GM12875 (cell line): ENCODE measurements around the gene TPRA1.

ENCODE experiments used
- H3K4me3 ChIP-seq: one replicate; pipeline ENCODE4 v1.5.1; 2011; ENCODE audit warnings: low read depth, low read length, control low read depth
- TF ChIP-seq, protein P1 (sequence below): IDR thresholded peaks from 2 replicates; pipeline ENCODE4 v1.5.1; 2011; ENCODE audit warnings: low read depth, mild to moderate bottlenecking, control low read depth, inconsistent platforms, low read length, moderate library complexity, borderline replicate concordance; ENCODE audit not compliant: insufficient read depth

The TPRA1 gene

DNA sequence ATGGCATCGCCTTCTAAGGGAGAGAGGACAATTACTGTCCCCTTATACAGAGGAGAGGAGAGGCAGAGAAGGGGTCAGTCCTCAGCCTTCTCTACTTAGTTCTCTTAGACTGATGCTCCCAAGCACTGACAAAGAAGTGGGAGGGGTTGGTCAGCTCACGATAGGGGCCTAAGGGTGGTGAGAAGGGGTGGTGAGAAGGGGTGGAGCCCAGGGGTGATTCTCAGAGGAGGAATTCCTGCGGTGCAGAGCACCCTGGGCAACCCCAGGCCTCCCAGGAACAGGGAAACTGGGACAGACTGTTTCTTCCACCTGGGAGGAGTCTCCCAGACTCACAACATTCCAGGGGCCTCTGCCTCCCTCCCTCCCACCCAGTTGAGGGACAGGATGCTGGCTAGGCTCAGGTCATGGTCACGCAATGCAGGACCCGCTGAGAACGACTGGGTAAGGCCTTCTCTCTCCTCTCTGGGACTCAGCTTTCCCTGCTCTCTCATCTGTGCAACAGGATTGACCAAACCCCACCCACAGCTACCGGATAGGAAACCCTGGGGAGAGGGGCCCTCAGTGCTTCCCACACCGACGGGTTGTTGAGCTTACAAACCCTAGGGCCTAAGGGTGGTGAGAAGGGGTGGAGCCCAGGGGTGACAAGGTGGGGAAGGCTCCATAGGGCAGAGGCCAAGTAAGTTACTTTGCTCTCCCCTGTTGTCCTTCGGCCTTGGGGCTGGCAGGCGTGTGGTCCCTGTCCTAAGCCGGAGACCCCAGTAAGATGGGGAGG lies 1.5 kb downstream of the TPRA1 start:
- TF ChIP-seq, protein P1, sequence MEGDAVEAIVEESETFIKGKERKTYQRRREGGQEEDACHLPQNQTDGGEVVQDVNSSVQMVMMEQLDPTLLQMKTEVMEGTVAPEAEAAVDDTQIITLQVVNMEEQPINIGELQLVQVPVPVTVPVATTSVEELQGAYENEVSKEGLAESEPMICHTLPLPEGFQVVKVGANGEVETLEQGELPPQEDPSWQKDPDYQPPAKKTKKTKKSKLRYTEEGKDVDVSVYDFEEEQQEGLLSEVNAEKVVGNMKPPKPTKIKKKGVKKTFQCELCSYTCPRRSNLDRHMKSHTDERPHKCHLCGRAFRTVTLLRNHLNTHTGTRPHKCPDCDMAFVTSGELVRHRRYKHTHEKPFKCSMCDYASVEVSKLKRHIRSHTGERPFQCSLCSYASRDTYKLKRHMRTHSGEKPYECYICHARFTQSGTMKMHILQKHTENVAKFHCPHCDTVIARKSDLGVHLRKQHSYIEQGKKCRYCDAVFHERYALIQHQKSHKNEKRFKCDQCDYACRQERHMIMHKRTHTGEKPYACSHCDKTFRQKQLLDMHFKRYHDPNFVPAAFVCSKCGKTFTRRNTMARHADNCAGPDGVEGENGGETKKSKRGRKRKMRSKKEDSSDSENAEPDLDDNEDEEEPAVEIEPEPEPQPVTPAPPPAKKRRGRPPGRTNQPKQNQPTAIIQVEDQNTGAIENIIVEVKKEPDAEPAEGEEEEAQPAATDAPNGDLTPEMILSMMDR = no peak
- peak overlapping the region; percentile 97 for H3K4me3 ChIP-seq

DNA sequence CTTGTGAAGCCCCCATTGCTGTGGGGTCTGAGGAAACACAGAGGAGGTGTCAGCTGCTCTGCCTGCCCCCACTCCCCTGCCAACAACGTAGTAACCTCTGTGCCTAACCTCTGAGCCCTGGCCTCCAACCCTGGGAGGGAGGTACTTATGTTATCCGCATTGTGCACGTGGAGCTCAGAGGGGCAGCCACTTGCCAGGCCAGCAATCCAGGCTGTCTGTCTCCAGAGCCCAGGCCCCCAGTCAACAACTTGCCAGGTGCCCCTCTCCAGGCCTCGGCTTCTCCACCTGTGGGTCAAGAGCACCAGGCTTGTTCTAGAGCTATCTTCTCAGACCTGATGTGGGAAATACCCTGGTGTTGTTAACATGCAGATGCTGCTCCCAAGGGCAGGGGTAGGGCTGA lies 2.7 kb downstream of the TPRA1 start:
- no peak overlapping the region for H3K4me3 ChIP-seq
- TF ChIP-seq, protein P1 = no peak

DNA sequence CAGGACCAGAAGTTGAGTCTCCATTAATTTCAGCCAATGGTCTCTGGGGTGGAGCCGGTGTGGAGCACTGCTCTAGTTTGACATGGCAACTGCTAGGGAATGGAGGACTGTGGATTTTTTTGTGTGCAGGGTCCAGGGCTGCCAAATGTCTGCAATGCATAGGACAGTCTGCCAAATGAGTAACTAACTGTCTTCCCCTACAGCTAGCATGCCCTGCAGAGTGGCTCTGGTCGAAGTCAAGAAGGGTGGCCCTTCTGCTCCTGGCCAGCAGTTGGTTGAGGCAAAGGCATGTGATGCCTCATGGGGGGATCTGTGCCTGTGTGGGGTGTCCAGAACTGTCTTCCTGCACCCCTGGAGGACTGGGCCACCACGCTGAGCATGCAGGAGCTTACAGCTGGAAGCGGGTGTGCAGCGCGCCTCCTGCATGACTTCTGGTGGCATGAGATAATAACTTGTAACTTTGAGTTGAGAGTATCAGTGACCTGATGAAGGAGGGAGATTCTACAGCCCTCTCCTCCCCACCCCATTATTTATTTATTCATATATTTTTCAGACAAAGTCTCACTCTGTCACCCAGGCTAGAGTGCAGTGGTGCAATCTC lies 4.6 kb downstream of the TPRA1 start:
- TF ChIP-seq, protein P1 = no peak
- no peak overlapping the region for H3K4me3 ChIP-seq

DNA sequence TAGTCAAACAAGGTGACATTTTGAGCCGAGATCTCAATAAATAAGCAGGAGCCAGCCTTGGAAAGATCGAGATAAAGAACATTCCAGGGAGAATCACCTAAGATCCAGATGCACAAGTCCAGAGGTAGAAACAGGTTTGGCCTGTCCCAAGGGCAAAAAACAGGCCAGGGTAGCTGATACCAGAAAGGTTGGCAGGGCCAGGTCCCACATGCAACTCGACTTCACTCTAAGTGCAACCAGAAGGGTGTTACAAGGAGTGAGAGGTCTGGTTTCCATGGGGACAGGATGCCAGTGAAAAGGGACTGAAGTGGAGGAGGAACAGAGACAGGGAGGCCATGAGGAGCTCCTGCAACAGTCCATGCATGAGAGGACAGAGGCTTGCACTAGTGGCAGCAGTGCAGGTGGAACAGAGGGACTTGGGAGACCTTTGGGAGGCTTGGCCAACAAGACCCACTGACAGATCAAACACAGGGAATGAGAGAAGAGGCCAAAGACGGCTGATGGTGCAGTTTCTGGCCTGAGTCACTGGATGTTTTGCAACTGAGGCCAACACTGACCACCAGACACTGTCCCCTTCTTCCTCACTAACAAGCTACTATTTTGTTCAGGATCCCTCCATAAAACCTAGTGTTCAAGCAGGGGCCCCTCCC lies 5.2 kb downstream of the TPRA1 start:
- no peak overlapping the region for H3K4me3 ChIP-seq
- TF ChIP-seq, protein P1 = no peak

DNA sequence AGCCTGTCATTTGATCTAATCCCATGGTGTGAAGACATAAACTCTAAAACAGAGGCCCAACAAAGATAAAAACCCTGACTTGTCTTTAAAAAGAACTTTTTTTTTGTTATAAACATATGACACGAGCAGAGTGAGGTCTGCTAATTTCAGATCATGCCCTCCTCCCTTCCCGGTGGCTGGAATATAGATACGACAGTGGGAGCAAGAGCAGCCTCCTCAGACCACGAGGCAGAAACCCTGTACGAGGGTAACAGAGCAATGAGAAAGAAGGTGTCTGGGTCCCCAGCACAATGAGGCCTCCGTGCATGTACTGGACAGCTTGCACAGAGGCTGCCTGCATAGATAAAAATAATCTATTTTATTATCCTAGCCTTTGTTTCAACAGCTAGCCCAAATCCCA lies 5.8 kb downstream of the TPRA1 start:
- TF ChIP-seq, protein P1 = no peak
- no peak overlapping the region for H3K4me3 ChIP-seq

DNA sequence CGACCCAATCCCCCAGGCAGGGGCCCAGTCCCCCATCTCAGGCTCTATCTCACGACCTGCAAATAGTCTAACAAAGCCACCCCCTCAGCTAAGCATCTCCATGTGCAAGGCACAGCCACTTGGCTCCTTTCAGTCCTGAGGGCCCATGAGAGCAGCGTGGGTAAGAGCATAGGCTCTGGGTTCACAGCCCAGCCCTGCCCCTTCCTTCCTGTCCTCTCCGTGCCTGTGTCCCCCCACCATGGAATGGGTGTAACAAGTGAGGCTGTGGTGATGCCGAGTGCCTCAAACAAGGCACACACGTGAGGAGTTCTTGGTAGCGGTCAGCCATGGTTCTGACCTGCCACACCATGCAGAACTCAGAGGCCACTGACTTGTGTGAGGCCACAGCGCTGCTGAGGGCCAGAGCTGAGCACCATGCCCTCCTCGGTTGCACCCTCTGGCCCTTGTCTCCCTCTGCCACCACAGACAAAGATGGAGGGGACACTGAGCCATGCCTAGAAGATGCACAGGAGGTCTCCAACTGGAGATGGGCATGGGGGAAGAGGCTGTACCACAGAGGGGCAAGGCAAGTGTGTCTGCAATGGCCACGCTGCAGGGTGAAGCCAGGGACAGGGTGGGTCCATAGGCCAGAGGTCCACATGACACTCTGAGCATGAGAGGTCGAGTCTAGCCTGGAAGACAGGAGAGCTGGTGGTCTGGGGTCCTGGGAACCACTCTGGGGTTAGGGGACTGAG lies 10.0 kb downstream of the TPRA1 start:
- TF ChIP-seq, protein P1 = no peak
- no peak overlapping the region for H3K4me3 ChIP-seq
